ENCODE data around the gene RET.

Gene RET

GRCh38 chr10:43108951-43109350, 32.1 kb downstream of the RET start:
- no peak for DNase-seq (ENCODE audit: low spot score)

GRCh38 chr10:43109671-43110249, 32.9 kb downstream of the RET start:
- no peak for DNase-seq (ENCODE audit: low spot score)

GRCh38 chr10:43110338-43111071, 33.6 kb downstream of the RET start:
- no peak for DNase-seq (ENCODE audit: low spot score)

- no peak for DNase-seq (ENCODE audit: low spot score)
Measured at GRCh38 chr10:43111101-43111500, 34.2 kb downstream of the RET start.

GRCh38 chr10:43111921-43112607, 35.2 kb downstream of the RET start:
- DNase-seq (ENCODE audit: low spot score), result no peak

GRCh38 chr10:43112608-43112961, 35.7 kb downstream of the RET start:
- no peak for DNase-seq (ENCODE audit: low spot score)

- no peak for DNase-seq (ENCODE audit: low spot score)
Measured at GRCh38 chr10:43113201-43114087, 36.6 kb downstream of the RET start.

GRCh38 chr10:43114088-43114742, 37.3 kb downstream of the RET start:
- no peak for DNase-seq (ENCODE audit: low spot score)

GRCh38 chr10:43114743-43115611, 38.1 kb downstream of the RET start:
- no peak for DNase-seq (ENCODE audit: low spot score)

GRCh38 chr10:43115881-43116595, 39.2 kb downstream of the RET start:
- no peak for DNase-seq (ENCODE audit: low spot score)

- DNase-seq (ENCODE audit: low spot score), result no peak
Measured at GRCh38 chr10:43116596-43116995, 39.7 kb downstream of the RET start.

- no peak for DNase-seq (ENCODE audit: low spot score)
Measured at GRCh38 chr10:43117031-43117776, 40.3 kb downstream of the RET start.

GRCh38 chr10:43117777-43118583, 41.1 kb downstream of the RET start:
- DNase-seq (ENCODE audit: low spot score), result no peak

- no peak for DNase-seq (ENCODE audit: low spot score)
Measured at GRCh38 chr10:43118631-43119415, 42.0 kb downstream of the RET start.

- no peak for DNase-seq (ENCODE audit: low spot score)
Measured at GRCh38 chr10:43119416-43120115, 42.7 kb downstream of the RET start.

- DNase-seq (ENCODE audit: low spot score), result no peak
Measured at GRCh38 chr10:43120116-43120928, 43.5 kb downstream of the RET start.
